Stomach (tissue), 4 donors: ENCODE results near the gene ARHGAP26.

ENCODE experiments used
- EP300 ChIP-seq: sonication (generic); formaldehyde crosslinking; IDR thresholded peaks from one replicate; pipeline ENCODE4 v1.6.1; 2017; ENCODE audit warnings: antibody characterized with exemption
- POLR2A ChIP-seq, 4 donors: fragments of 450-650 bp; IDR thresholded peaks; one replicate each; pipeline ENCODE4 v1.6.1; 2016; ENCODE audit warnings: antibody characterized with exemption in 4 of 4, control low read depth in 2 of 4, mild to moderate bottlenecking in 1 of 4, moderate library complexity in 1 of 4
- POLR2AphosphoS5 ChIP-seq, 3 donors: sonication (generic); formaldehyde crosslinking; IDR thresholded peaks; one replicate each; pipeline ENCODE4 v1.6.1; 2016; ENCODE audit warnings: antibody characterized with exemption in 3 of 3
- TF ChIP-seq, protein P1 (sequence below), 7 experiments: fragments of 450-650 bp in 4 of 7; fragments of 200-600 bp in 3 of 7; sonication (generic) in 3 of 7; IDR thresholded peaks; one replicate each; pipeline ENCODE4 v1.5.1; 2016 to 2019; ENCODE audit warnings: antibody characterized with exemption in 7 of 7, control low read depth in 2 of 7, mild to moderate bottlenecking in 1 of 7

DNA sequence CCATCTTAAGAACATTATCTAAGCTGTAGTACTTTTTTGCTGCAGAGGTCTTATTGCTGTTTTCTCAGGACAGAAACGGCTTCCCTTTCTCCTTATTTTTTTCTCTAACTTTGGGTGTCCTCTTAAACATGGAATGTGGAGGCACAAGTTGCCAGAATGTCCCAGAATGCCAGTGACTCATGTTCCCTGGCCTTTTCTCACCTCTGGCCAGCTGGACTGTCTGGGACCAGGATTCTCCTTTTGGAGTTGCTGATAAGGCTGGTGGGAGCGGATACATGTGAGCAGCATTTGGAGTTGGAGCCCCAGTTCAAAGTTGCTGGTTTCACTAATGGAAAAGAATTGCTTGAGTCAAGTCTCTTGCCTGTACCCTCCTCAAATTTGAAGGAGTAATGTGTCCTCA lies 112.8 kb downstream of the ARHGAP26 start:
- no peak for TF ChIP-seq POLR2A (IDR thresholded peaks at IDR 0.05)
- TF ChIP-seq, protein P1, sequence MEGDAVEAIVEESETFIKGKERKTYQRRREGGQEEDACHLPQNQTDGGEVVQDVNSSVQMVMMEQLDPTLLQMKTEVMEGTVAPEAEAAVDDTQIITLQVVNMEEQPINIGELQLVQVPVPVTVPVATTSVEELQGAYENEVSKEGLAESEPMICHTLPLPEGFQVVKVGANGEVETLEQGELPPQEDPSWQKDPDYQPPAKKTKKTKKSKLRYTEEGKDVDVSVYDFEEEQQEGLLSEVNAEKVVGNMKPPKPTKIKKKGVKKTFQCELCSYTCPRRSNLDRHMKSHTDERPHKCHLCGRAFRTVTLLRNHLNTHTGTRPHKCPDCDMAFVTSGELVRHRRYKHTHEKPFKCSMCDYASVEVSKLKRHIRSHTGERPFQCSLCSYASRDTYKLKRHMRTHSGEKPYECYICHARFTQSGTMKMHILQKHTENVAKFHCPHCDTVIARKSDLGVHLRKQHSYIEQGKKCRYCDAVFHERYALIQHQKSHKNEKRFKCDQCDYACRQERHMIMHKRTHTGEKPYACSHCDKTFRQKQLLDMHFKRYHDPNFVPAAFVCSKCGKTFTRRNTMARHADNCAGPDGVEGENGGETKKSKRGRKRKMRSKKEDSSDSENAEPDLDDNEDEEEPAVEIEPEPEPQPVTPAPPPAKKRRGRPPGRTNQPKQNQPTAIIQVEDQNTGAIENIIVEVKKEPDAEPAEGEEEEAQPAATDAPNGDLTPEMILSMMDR (IDR thresholded peaks at IDR 0.05), result no peak
- TF ChIP-seq POLR2AphosphoS5 (IDR thresholded peaks at IDR 0.05), result no peak
- TF ChIP-seq EP300, result no peak
